ENCODE measurements around the gene TBCK. TPM values are rescaled to one million over a fixed set of nuclear protein-coding genes. Genes with fewer than 3 reads are reported as not detected.
"Not testable (repeated sequence)": the region's sequence is repeated elsewhere in the genome, so short reads cannot be mapped to it uniquely, and the experiment has no call there.

TBCK gene
- total RNA-seq, 5 donors from 2014 or later (not counting 1 experiment from before 2014, with no cell fraction given) = 43.5 to 49.9 (median 48.1) TPM

- CTCF ChIA-PET = interaction anchor here (0.6 to 2.6 kb wide), 12 partner anchors 9 to 1689 kb away, joined by 3 to 12 read pairs (median 4); partner anchors contain the start of genes AIMP1 (in 1 of the 2) and TBCK (in 1 of the 2)
- Mint-ChIP-seq H3K27me3 (no peaks in the 10 kb centered on the region), H3K27ac (no peak overlapping the region), H3K36me3 (peaks cover 53% of the 10 kb centered on the region), H3K9me3 (no peaks in the 10 kb centered on the region), H3K4me1 (peaks cover 0 to 15% (median 5%) of the 10 kb centered on the region in 3 donors), H3K4me3 (no peak overlapping the region)
- WGBS (ENCODE audit: insufficient coverage) = no CpG with 5 or more reads among the region's 1 CpG
- peak in 1 of 35 experiments; percentile 35 for DNase-seq
- peak in 3 of 4 experiments; percentile 37 to 66 (median 54) for ATAC-seq (replicated peaks in 1 of 4)
- Histone ChIP-seq H3K4me1 (ENCODE audit: control insufficient read depth in 1 of 2, extremely low read depth in 1 of 2, insufficient read depth in 2 of 2, low read length in 2 of 2) (no peaks in the 10 kb centered on the region), H3K4me3 (ENCODE audit: control insufficient read depth in 1 of 2, extremely low read depth in 1 of 2, low read length in 1 of 2) (no peak overlapping the region), H3K36me3 (ENCODE audit: control insufficient read depth in 2 of 2, extremely low read depth in 1 of 2, insufficient read depth in 1 of 2, low read length in 1 of 2) (peaks cover 0 to 69% of the 10 kb centered on the region in 2 donors), H3K9me3 (no peaks in the 10 kb centered on the region), H3K27me3 (replicated peaks in 1 of 2; ENCODE audit: control insufficient read depth in 2 of 2, extremely low read depth in 1 of 2, insufficient read depth in 2 of 2, low read length in 1 of 2) (no peaks in the 10 kb centered on the region), H3K27ac (ENCODE audit: low read length) (no peak overlapping the region)
- POLR2A ChIA-PET = interaction anchor here (0.7 to 1.0 kb wide), 3 partner anchors 13 to 697 kb away, joined by 3 to 7 read pairs (median 5); partner anchors contain the start of gene AIMP1 (in 1 of the 2)
Measured at GRCh38 chr4:106329041-106329618, 13.1 kb upstream of the TBCK start.

GRCh38 chr4:106325800-106326199 lies 9.8 kb upstream of the TBCK start:
- H3K36me3 Mint-ChIP-seq = peaks cover 37% of the 10 kb centered on the region
- H3K36me3 ChIP-seq (ENCODE audit: control insufficient read depth in 2 of 2, extremely low read depth in 1 of 2, insufficient read depth in 1 of 2, low read length in 1 of 2) = peaks cover 0 to 44% of the 10 kb centered on the region in 2 donors
- H3K27ac ChIP-seq (ENCODE audit: low read length) = no peak overlapping the region

GRCh38 chr4:106323119-106323518 lies 7.1 kb upstream of the TBCK start:
- no peak for ATAC-seq (replicated peaks in 1 of 4)
- no peak overlapping the region for H3K27ac ChIP-seq (ENCODE audit: low read length)

More at GRCh38 chr4:106325800-106326199, 9.8 kb upstream of the TBCK start:
- H3K4me3 Mint-ChIP-seq = no peak overlapping the region
- no peaks in the 10 kb centered on the region for H3K27me3 Mint-ChIP-seq
- DNase-seq (no peak), ATAC-seq (replicated peaks in 1 of 4) (no peak)
- ChIA-PET POLR2A (no interaction called here), CTCF (no interaction called here)
- H3K4me3 ChIP-seq (ENCODE audit: control insufficient read depth in 1 of 2, extremely low read depth in 1 of 2, low read length in 1 of 2) = no peak overlapping the region
- H3K4me1 Mint-ChIP-seq = peaks cover 0 to 32% (median 21%) of the 10 kb centered on the region in 3 donors
- H3K9me3 Mint-ChIP-seq = no peaks in the 10 kb centered on the region
- H3K9me3 ChIP-seq = no peaks in the 10 kb centered on the region
- H3K27me3 ChIP-seq (replicated peaks in 1 of 2; ENCODE audit: control insufficient read depth in 2 of 2, extremely low read depth in 1 of 2, insufficient read depth in 2 of 2, low read length in 1 of 2) = no peaks in the 10 kb centered on the region
- H3K27ac Mint-ChIP-seq = no peak overlapping the region
- H3K4me1 ChIP-seq (ENCODE audit: control insufficient read depth in 1 of 2, extremely low read depth in 1 of 2, insufficient read depth in 2 of 2, low read length in 2 of 2) = peaks cover 0 to 6% of the 10 kb centered on the region in 2 experiments

GRCh38 chr4:106321814-106322213 lies 5.8 kb upstream of the TBCK start:
- POLR2A ChIA-PET; H3K4me3 ChIP-seq (ENCODE audit: control insufficient read depth in 1 of 2, extremely low read depth in 1 of 2, low read length in 1 of 2); H3K27me3 ChIP-seq (replicated peaks in 1 of 2; ENCODE audit: control insufficient read depth in 2 of 2, extremely low read depth in 1 of 2, insufficient read depth in 2 of 2, low read length in 1 of 2); H3K27ac ChIP-seq (ENCODE audit: low read length); H3K9me3 Mint-ChIP-seq; H3K9me3 ChIP-seq; H3K27ac Mint-ChIP-seq; H3K4me3 Mint-ChIP-seq; H3K27me3 Mint-ChIP-seq; ATAC-seq (replicated peaks in 1 of 4); DNase-seq: not testable (repeated sequence)
- no CpG with 5 or more reads among the region's 6 CpGs for WGBS (ENCODE audit: insufficient coverage)
- CTCF ChIA-PET = interaction anchor here in 1 of 2 donors (0.7 kb wide), 1 partner anchor 8 kb away, joined by 4 read pairs; no protein-coding TSS in a partner anchor
- Histone ChIP-seq H3K4me1 (ENCODE audit: control insufficient read depth in 1 of 2, extremely low read depth in 1 of 2, insufficient read depth in 2 of 2, low read length in 2 of 2) (peaks cover 9 to 17% of the 10 kb centered on the region in 2 experiments), H3K36me3 (ENCODE audit: control insufficient read depth in 2 of 2, extremely low read depth in 1 of 2, insufficient read depth in 1 of 2, low read length in 1 of 2) (peaks cover 0 to 14% of the 10 kb centered on the region in 2 donors)
- Mint-ChIP-seq H3K36me3 (peaks cover 20% of the 10 kb centered on the region), H3K4me1 (peaks cover 0 to 35% (median 26%) of the 10 kb centered on the region in 3 donors)

More at GRCh38 chr4:106323119-106323518, 7.1 kb upstream of the TBCK start:
- Histone ChIP-seq H3K27me3 (replicated peaks in 1 of 2; ENCODE audit: control insufficient read depth in 2 of 2, extremely low read depth in 1 of 2, insufficient read depth in 2 of 2, low read length in 1 of 2) (no peaks in the 10 kb centered on the region), H3K9me3 (no peaks in the 10 kb centered on the region), H3K4me3 (ENCODE audit: control insufficient read depth in 1 of 2, extremely low read depth in 1 of 2, low read length in 1 of 2) (no peak overlapping the region), H3K4me1 (ENCODE audit: control insufficient read depth in 1 of 2, extremely low read depth in 1 of 2, insufficient read depth in 2 of 2, low read length in 2 of 2) (peaks cover 5 to 6% of the 10 kb centered on the region in 2 experiments), H3K36me3 (ENCODE audit: control insufficient read depth in 2 of 2, extremely low read depth in 1 of 2, insufficient read depth in 1 of 2, low read length in 1 of 2) (peaks cover 0 to 25% of the 10 kb centered on the region in 2 donors)
- peaks cover 30% of the 10 kb centered on the region for H3K36me3 Mint-ChIP-seq
- peaks cover 0 to 39% (median 26%) of the 10 kb centered on the region in 3 donors for H3K4me1 Mint-ChIP-seq
- no peak for DNase-seq
- H3K9me3 Mint-ChIP-seq = peaks cover 0 to 3% (median 0%) of the 10 kb centered on the region in 3 donors
- H3K4me3 Mint-ChIP-seq = no peak overlapping the region
- no peak overlapping the region for H3K27ac Mint-ChIP-seq
- no peaks in the 10 kb centered on the region for H3K27me3 Mint-ChIP-seq
- POLR2A ChIA-PET = no interaction called here
- CTCF ChIA-PET = interaction anchor here in 1 of 2 donors (0.7 kb wide), 1 partner anchor 57 kb away, joined by 3 read pairs; no protein-coding TSS in a partner anchor

- H3K4me3 ChIP-seq (ENCODE audit: control insufficient read depth in 1 of 2, extremely low read depth in 1 of 2, low read length in 1 of 2); H3K4me3 Mint-ChIP-seq; H3K36me3 ChIP-seq (ENCODE audit: control insufficient read depth in 2 of 2, extremely low read depth in 1 of 2, insufficient read depth in 1 of 2, low read length in 1 of 2); POLR2A ChIA-PET; H3K27me3 Mint-ChIP-seq; H3K27ac Mint-ChIP-seq; H3K9me3 Mint-ChIP-seq; H3K27ac ChIP-seq (ENCODE audit: low read length); DNase-seq; ATAC-seq (replicated peaks in 1 of 4); H3K9me3 ChIP-seq; H3K27me3 ChIP-seq (replicated peaks in 1 of 2; ENCODE audit: control insufficient read depth in 2 of 2, extremely low read depth in 1 of 2, insufficient read depth in 2 of 2, low read length in 1 of 2): not testable (repeated sequence)
- peaks cover 0 to 35% (median 26%) of the 10 kb centered on the region in 3 donors for H3K4me1 Mint-ChIP-seq
- 98% methylated on average over 18 of the region's 34 CpGs for WGBS (ENCODE audit: insufficient coverage)
- CTCF ChIA-PET = interaction anchor here in 1 of 2 donors (0.7 to 1.2 kb wide), 2 partner anchors 9 to 13 kb away, joined by 3 to 4 read pairs; no protein-coding TSS in a partner anchor
- H3K4me1 ChIP-seq (ENCODE audit: control insufficient read depth in 1 of 2, extremely low read depth in 1 of 2, insufficient read depth in 2 of 2, low read length in 2 of 2) = peaks cover 9 to 17% of the 10 kb centered on the region in 2 experiments
- H3K36me3 Mint-ChIP-seq = peaks cover 17% of the 10 kb centered on the region
Measured at GRCh38 chr4:106321168-106321567, 5.2 kb upstream of the TBCK start.

GRCh38 chr4:106320235-106320634 lies 4.2 kb upstream of the TBCK start:
- H3K4me1 Mint-ChIP-seq = peaks cover 0 to 38% (median 30%) of the 10 kb centered on the region in 3 donors
- no peaks in the 10 kb centered on the region for H3K27me3 Mint-ChIP-seq
- peaks cover 0 to 3% (median 0%) of the 10 kb centered on the region in 3 donors for H3K9me3 Mint-ChIP-seq
- WGBS (ENCODE audit: insufficient coverage) = no CpG with 5 or more reads among the region's 1 CpG
- no peak for ATAC-seq (replicated peaks in 1 of 4)
- CTCF ChIA-PET = interaction anchor here in 1 of 2 donors (0.6 to 1.2 kb wide), 3 partner anchors 8 to 14 kb away, joined by 3 to 4 read pairs (median 3); no protein-coding TSS in a partner anchor
- Histone ChIP-seq H3K4me3 (ENCODE audit: control insufficient read depth in 1 of 2, extremely low read depth in 1 of 2, low read length in 1 of 2) (no peak overlapping the region), H3K4me1 (ENCODE audit: control insufficient read depth in 1 of 2, extremely low read depth in 1 of 2, insufficient read depth in 2 of 2, low read length in 2 of 2) (peaks cover 13 to 18% of the 10 kb centered on the region in 2 experiments), H3K36me3 (ENCODE audit: control insufficient read depth in 2 of 2, extremely low read depth in 1 of 2, insufficient read depth in 1 of 2, low read length in 1 of 2) (peaks cover 0 to 3% of the 10 kb centered on the region in 2 donors), H3K27ac (ENCODE audit: low read length) (no peak overlapping the region), H3K27me3 (replicated peaks in 1 of 2; ENCODE audit: control insufficient read depth in 2 of 2, extremely low read depth in 1 of 2, insufficient read depth in 2 of 2, low read length in 1 of 2) (no peaks in the 10 kb centered on the region), H3K9me3 (no peaks in the 10 kb centered on the region)
- POLR2A ChIA-PET = interaction anchor here in 1 of 2 donors (0.6 kb wide), 1 partner anchor 98 kb away, joined by 3 read pairs; no protein-coding TSS in a partner anchor
- H3K36me3 Mint-ChIP-seq = peaks cover 16% of the 10 kb centered on the region
- DNase-seq = no peak
- no peak overlapping the region for H3K4me3 Mint-ChIP-seq
- H3K27ac Mint-ChIP-seq = no peak overlapping the region
